Posterior vena cava (tissue), 2 donors: ENCODE results near the gene CHRNB2. TPM values are rescaled to one million over a fixed set of nuclear protein-coding genes. Genes with fewer than 3 reads are reported as not detected.

ENCODE experiments used
- DNase-seq: peaks from one replicate; pipeline ENCODE4 v3.0.0-alpha.2; 2020; ENCODE audit warnings: low spot score
- intact Hi-C, 2 donors: fragments of 100-400 bp; cut with DNase I; formaldehyde crosslinking; loops; one replicate each; pipeline versions ENCODE4 v1.14.1 to v1.14.2; 2022 to 2023
- total RNA-seq, 2 donors: library from RNA; stranded (reverse); fragmentation: NEBNext Ultra II Directional; extraction: Animal tissue kit (Norgen Biotek cat#: 25700); gene quantifications; one replicate each; pipeline ENCODE4 v1.2.1, GENCODE V29; 2021
- donor health status: DM: yes; HTN: yes; CAD: no.
- donor health status: DM: yes; HTN: yes; CAD: no.

The CHRNB2 gene
- total RNA-seq, 2 donors from 2014 or later = not detected

DNA sequence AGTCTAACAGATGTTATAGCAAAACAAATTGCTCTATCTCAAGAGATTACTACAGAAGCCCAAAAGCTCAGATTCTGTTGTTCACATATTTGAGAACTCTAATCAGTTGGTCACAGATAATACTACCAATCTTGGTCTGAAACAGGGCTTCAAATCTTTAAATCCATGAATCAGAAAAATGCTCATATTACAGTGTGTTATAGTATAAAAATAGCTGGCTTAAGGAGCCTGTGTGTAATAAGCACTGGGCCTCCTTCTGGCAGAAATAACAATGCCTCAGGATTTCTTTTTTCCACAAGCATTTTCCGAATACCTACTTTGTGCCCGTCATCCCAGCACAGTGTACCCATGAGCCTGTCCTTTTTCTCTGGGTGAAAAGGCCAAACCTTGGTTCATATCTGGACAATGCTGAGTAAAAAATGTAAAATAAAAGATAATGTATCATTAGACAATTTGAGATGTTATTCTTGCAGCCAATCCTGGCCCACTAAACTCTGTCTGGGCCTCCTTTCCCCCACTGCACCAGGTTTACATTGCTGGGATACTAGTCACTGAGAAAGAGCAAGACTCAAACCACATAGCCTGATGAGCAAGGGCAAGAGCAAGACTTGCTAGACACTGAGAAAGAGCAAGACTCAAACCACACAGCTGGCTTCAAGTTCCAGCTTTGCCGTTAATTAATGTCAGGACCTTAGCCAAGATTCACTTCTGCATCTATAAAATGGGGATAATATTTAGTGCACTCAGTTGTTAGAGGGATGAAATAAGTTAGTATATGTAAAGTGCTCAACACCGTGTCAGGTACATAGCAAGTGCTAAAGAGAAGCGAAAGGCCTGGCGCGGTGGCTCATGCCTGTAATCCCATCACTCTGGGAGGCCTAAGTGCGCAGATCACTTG is 57.4 kb downstream of the CHRNB2 start:
- intact Hi-C loops = no loop called here
- DNase-seq = no peak

DNA sequence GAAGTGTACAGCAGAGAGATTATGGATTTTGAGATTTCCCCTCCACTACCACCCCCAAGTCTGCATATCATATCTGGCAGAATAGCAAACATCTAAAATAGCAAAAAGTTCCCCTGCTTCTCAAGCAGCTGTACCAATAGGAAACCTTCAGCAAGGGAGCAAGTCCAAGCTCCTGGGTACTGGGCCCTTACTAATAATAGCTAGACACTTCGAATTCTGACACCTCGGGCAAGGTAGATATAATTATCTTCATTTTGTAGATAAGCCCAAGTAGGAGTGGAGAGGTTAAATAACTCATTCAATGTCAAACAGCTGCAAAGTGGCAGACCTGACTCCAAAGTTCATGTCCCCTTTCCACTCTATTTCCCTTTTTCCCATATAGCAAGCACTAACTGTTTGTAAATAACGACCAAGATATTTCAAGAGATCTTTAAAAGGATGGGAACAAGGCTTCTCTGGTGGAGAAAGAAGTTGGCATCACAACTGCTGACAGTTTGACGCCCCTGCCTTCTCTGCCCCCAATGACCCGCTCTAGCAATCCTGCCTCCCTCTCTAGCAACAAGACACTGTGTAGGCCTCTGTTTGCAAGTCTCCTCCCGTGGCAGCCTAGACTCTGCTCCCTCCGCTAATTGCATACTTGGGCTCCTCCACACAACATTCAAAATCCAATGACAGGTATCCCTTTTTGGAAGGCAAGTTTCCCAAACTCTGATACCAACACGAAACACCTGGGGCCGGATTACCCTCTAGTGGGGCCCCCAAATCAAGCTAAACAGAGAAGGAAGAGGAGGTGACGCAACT is 59.1 kb downstream of the CHRNB2 start:
- intact Hi-C loops = no loop called here

GRCh38 chr1:154627257-154628120 is 59.9 kb downstream of the CHRNB2 start:
- DNase-seq = peak; percentile 97
- intact Hi-C loops = no loop called here

More for the DNA sequence above, 59.1 kb downstream of the CHRNB2 start:
- DNase-seq = no peak

DNA sequence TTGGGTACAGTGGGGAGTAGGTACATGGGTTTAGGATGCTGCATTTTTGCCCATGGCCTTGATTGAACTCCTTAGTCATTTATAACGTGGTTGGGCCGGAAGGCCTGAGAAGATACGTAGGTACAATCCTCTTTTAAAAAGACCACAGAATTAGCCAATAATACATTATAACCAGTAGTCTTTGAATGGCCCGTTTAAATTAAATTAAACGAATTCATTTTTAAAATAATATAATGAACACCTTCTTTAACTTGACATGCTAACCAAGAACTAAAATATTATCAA is 60.5 kb downstream of the CHRNB2 start:
- intact Hi-C loops = no loop called here
- DNase-seq = no peak

- intact Hi-C loops = no loop called here
These were observed 61.6 kb downstream of the CHRNB2 start for GRCh38 chr1:154629061-154629674.

More at GRCh38 chr1:154629061-154629674, 61.6 kb downstream of the CHRNB2 start:
- DNase-seq = no peak

Other genes with a start within 250 kb of the CHRNB2 start
- gene AQP10, start 246.7 kb upstream of the CHRNB2 start, total RNA-seq = under 1 TPM in 1 of 2 donors, not detected in 1; 0.24 TPM
- gene ATP8B2, start 242.3 kb upstream of the CHRNB2 start, total RNA-seq = 100 to 1,000 TPM; 130 to 153 TPM
- gene IL6R, start 162.4 kb upstream of the CHRNB2 start, total RNA-seq = 10 to 100 TPM; 19.6 to 24.1 TPM
- gene TDRD10, start 65.6 kb upstream of the CHRNB2 start, total RNA-seq = 1 to 10 TPM; 3.4 to 5.8 TPM
- 10 to 100 TPM; 17.9 to 22.9 TPM for gene SHE, start 65.4 kb upstream of the CHRNB2 start, total RNA-seq
- gene UBE2Q1, start 9.1 kb upstream of the CHRNB2 start, total RNA-seq = 10 to 100 TPM; 44.8 to 45.4 TPM
- gene ADAR, start 40.4 kb downstream of the CHRNB2 start, total RNA-seq = 100 to 1,000 TPM; 104 to 106 TPM